ENCODE results near the gene CHST11.
"Not testable (repeated sequence)": the region's sequence is repeated elsewhere in the genome, so short reads cannot be mapped to it uniquely, and the experiment has no call there.

The CHST11 gene

DNA sequence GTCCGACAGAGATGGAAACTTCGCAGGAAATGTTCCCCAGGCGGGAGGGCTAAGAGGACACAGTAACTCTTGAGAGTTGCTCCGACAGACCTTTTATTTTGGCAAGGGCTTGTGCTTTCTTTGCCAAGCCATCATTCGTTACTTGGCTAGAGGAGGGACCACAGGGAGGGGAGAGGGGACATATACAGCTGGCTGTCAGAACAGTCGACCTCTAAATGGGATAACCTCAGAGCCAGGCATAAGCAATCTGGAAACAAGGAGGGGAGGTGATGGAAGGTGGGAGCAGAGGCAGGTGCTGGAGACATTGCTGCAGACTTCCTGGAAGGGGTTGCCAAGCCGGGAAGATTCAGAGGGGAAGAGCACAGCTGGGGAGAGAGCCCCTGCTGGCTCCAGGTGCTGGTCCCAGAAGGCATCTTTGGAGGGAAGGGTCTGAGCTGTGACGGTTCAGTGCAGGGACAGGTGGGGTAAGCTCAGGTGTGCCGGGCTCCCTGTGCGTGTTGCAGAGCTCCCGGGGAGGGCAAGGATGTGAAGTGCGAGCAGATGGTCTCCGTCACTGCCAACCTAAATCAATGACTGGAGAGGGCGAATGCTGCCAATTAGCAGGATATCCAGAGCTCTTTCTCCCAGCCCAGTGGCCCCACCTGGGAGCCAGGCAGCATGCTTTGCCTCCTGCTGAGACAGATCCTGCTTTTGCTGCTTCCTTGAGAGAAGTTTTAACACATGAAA lies 50.1 kb downstream of the CHST11 start:
- DNase-seq: no peak

DNA sequence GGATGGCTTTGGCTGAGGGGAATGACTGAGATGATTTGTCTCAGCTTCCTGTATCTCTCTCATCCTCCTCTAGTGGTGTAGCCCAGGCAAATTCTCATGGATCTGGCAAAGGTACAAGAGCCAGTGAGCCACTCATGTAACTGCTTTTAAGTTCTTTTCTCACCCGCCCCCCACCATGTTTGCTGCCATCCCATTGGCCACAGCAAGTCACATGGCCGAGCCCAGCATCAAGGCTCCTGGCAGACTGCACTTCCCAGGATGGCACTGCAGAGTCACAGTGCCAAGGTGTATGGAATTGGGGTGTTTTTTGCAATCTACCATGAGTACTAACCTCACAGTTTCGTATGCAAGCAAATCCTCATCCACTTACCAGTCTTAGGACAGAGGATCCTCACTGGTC lies 50.9 kb downstream of the CHST11 start:
- DNase-seq: no peak

DNA sequence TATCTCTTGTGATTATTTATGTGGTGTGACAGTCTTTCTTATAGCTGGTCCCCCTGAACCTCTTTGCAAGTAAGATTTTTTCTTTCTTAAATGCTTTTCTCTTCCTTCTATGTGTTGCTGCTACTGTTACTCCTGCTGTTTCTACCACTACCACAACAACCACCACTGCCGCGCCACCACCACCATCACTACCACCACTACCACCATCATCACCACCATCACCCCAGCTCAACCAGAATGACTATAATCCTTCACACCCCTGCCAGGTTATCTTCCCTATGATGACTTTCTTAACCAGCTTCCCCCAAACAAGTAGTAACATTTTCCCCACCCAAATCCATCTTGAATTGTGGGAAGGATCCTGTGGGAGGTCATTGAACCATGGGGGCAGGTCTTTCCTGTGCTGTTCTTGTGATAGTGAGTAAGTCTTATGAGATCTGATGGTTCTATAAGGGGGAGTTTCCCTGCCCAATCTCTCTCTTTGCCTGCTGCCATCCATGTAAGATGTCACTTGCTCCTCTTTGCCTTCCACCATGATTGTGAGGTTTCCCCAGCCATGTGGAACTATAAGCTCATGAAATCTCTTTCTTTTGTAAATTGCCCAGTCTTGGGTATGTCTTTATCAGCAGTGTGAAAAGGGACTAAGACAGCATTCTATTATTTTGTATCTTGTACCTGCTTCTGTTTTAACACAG lies 52.2 kb downstream of the CHST11 start:
- no peak for DNase-seq

DNA sequence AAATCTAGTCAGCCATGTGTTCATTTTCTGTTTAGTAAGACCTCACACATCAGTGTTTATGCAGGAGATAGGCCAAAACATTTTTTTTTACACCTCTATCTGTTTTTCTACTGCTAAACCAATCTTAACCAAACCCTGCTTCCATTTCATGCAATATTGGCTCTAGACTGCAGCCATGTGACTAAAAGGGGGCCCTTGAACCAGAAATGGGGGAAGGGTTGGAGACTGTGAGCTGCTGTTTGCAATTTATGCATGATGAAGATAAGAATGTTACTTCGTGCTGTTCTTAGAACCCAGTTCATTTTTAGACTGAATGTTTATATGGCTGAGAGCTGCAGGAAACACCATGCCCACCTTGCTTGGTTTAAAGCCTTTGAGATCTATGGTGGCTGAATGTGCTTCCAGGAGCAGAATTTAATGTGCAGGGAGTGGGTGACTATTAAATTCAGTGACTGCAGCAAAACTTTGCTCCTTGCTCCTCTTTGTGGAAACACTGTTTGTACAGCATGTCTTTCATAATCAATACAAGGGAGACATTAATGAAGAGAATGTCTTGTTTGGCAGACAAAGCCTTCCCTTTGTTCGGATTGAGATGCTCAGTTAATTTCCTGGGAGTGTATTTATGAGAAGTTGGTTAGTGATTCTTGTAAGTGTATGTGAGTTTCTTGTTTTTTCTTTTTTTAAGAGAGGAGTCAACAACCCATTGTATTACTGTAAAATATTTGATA lies 53.6 kb downstream of the CHST11 start:
- DNase-seq: no peak

DNA sequence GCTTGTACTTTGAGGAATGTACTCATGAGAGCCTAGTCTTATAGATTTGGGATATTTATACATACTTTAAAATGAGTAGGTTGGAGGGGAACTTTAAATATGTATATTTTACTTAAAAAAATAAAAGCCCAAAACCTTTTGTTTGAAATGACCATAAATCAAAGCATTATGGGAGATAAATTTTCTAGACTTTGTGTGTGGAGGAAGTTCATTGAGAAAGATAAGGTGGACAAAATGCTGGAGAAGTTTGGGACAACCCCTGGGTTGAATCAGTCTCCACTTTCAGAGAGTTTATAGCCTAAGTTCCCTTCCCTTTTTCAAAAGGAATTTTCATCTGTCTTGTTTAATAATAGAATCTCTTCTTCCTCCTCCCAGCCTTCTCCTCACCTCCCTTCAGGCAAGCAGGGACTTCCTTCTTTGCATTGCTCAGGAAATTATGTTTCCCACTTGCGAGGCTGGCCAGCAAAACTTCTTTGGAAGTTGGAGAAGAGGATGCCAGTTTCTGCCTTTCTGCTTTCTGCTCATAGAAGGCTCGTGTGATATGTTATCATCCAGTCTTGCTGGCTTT lies 54.2 kb downstream of the CHST11 start:
- no peak for DNase-seq

DNA sequence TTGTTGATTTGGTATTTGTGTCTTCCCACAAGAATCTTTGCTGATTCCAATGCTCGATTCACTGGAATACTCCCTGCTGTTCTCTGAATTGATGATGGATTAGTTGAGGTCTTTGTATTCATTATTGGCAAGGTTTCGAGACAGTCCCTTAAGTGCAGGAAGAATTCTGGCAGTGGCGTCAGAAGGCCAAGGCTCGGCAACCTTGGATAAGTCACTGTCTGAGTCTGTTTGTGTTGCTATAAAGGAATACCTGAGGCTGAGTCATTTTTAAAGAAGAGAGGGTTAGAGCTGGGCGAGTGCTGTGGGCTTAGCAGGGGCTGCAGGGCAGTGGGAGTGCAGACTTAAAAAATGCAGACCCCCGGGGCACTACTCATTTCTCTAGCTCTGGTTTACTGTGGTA lies 56.9 kb downstream of the CHST11 start:
- no peak for DNase-seq

DNA sequence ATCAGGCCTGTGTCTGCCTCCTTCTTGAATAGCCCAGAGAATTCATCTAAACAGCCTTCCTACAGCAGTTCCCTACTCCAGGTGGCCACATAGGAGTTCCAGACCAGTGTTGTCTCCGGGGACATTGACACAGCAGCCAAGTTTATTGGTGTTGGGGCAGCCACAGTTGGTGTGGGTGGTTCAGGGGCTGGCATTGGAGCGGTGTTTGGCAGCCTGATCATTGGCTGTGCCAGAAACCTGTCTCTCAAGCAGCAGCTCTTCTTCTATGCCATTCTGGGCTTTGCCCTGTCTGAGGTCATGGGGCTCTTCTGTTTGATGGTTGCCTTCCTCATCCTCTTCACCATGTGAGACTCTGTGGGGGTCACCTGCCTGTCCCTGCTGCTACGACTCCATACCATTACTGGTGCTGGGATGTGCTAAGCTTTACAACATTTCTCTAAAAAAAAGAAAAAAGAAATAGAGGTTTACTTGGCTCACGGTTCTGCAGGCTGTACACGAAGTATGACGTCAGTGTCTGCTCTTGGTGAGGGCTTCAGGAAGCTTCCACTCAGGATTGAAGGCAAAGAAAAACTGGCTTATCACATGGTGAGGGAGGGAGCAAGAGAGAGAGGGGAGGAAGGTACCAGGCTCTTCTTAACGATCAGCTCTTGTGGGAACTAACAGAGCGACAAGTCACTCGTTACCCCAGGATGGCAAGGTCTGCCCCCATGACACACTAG lies 57.5 kb downstream of the CHST11 start:
- DNase-seq: no peak

DNA sequence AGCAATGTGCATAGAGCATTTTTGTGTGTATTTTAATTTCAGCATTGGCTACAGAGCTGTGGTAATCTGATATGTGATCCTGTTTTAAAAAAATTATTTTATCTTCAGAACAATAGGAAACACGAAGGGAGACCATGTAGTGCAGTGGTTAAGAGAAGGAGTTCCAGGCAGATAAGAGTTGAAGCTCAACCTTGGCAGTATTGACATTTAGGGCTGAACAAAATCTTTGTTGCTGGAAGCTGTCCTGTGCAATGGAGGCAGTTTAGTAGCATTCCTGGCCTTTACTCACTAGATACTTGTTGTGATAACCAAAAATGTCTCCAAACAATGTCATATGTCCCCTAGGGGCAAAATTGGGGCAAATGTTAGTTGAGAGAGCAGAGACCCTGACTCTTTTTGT lies 59.2 kb downstream of the CHST11 start:
- DNase-seq: no peak

DNA sequence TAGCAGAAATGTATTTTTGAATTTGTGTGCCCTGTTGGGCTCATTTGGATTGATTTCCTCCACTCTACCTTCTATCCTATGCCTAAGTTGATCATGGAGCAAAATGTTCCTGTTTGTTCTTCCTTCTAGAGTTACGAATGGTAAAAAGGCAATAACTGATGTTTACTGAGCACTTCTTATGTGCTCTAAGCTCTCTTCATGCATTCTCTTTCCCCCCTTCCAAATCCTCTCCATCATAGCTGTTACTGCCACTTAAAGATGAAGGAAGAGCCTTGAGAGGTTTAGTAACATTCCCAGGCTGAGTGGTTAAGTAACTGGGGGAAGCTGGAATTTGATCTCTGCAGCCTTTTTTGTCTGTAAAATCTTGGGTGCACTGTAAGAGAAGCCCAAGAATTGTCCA lies 60.1 kb downstream of the CHST11 start:
- DNase-seq: no peak

DNA sequence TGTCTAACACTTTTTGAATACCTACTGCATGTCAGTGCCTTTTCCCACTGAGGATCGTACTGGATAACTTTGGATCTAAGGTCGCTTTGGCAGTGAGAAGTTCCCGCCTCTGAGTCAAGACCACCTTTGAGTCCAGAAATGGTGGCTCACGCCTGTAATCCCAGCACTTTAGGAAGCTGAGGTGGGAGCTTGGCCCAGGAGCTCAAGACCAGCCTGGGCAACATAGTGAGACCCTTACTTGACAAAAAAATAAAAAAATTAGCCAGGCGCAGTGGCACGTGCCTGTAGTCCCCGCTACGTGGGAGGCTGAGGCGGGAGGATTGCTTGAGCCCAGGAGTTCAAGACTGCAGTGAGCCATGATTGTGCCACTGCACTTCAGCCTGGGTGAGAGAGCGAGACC lies 61.1 kb downstream of the CHST11 start:
- no peak for DNase-seq

DNA sequence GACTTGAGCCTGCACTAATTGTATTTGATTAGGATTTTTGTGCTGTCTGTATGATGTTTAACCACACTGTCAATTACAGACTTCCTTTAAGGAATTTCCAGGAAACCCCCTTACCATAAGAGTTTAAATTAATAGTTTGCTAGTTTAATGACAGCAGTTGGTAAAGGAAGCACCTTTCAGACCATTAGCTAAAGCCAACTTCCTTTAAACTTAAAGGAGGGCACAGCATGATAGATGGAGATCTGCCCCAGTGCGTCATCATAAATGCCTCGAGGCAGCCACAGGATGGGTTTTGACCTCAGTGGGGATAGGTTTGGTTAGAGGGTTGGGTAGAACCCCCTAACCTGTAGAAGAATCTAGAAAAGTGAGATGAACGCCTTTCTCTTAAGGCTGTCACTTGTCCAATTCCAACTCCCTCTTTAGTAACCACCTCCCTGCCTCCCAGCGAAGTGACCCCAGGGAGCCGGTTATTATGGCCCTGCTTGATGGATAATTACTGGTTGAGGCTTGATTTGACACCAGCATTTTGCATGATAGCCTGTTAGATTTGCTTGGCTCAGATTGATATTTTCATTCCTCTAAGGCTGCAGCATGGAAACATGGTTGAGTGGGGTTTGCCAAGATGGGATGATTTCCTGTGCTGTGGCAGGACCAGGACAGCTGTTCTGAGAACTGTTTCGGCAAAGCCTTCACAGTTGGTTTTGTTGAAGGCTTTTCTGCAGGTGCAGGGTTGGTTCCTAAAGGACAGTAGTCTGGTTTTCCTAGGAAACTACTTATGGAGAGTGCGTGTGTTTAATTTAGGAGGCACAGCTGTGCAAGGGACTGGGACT lies 62.7 kb downstream of the CHST11 start:
- peak; percentile 45 for DNase-seq

DNA sequence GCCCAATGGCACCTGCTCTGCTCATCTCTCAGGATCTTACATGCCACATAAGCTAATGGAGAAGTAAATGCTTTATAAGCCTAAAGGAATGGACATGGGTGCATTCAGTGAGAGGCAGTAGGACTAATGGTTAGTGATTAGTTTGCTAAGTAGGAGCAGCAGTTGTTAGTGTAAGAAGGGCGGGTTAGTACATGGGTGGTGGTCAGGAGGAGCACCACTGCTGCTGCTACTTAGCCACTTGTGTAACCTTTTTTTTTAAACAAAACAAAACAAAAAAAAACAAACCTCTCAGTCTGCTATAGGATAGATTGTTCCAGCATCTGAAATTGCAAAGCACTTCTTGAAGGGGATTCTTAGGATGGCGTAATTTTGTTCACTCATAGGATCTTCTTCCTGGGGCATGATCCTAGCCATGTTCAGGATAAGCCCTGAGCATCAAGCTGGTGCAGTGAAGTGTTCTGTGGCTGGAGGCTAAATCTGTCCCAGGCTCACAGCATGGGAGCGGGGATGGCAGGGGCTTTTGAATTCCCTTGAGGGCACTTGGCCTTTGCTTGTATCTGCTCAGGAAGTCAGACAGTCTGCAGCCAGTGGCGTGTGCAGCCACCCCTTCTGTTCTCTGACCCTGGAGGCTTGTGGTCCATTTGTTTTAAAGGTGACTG lies 63.6 kb downstream of the CHST11 start:
- DNase-seq: no peak

DNA sequence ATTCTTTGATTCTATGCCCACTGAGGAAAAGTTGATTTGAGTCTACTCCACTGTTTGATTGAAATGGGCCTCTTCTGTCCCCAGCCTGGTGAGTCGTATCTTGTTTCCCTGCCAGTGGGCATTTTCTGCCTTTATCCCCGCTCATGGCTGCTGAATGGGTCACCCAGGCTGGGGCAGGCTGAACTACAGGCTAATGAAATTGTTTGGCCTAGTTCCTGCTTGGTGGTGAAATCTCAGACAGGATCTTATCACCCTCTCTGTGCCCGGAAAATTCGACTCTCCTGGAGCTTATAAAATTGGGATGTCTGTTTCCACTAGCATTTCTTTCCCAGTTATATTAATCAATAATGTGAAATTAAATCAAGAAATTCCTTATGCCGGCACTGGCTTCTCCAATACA lies 65.0 kb downstream of the CHST11 start:
- no peak for DNase-seq

DNA sequence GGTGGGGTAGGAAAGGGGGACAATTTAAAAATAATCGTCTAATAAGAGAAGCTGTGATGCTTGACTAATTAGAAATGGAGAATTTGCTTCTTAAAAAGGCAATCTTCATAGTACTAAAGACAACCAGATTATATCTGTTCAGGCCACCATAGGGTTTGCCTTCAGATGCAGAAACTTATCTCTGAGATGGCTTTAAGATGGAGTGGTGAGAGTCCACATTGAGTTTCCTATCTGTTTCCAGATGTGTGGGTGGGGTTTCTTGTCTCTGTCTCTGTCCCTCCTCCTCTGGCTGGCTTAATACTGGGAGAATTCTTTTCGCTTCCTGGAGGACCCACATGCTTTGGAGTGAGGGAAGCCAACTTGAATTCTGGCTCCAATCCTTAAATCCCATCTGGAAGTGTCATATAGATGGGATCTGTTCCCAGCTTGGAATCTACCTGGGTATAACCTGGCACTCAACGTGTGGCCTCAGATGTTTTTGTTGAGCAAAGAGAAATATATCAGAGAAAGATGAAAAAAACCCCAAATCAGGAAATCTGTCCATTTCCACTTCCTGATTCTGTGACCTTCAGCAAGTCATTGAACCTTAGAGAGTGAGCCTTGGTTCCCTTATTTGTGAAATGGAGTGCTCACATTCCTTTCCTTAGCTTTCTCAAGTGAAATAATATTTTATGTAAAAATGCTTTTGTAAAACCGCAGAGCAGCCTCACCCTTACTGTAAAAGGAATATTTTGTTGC lies 66.4 kb downstream of the CHST11 start:
- no peak for DNase-seq

DNA sequence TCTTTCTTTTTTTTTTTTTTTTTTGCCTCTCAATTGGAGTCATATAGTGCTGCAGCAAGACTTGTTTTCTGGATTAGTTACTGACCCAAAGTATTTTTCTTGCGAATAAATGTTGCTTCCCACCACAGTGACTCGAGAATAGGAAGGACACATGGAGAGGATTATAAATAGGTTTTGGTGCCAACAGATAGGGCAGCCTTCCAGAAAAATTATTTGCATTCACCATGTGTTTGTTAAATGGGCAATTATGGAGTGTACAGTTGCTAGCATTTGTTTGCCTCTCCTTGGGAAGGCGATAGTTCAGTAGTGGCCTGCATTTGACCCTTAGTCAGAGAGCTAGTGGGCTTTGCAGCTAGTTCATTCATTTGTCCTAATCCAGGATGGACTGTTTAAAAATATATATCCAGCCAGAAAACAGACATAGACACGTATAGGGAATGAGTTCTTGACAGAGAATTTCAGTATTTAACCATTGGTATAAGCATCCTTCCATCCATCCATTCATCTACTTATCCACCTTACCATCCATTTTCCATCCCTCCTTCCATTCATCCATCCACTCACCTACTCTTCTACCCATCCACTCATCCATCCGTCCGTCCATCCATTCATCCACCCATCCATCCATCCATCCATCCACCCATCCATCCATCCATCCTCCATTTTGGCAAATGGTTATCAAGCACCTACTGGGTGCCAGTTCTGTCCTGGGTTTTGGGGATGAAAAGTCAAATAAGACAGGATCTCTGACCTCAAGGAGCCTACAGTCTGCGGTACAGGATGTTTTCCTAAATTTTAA lies 67.5 kb downstream of the CHST11 start:
- DNase-seq: no peak

DNA sequence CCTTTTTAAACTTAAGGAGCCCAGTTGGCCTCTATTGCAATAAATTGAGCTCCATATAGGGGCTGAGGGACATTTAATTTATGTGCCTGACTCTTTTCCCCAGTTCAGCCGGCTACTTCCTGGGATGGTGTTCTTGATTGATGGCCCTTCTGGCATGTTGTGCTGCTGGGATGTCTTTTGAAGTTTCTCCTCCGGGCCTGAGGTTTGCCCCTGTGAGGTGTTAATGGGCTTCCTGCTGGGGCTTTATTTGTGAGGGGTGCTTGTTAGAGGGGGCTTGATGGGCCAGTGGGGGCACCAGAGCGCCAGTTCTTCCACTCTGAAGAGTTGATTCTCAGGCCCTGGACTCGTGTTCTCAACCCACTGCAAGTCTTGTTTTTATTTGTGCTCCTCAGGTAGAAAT lies 69.6 kb downstream of the CHST11 start:
- DNase-seq: no peak

DNA sequence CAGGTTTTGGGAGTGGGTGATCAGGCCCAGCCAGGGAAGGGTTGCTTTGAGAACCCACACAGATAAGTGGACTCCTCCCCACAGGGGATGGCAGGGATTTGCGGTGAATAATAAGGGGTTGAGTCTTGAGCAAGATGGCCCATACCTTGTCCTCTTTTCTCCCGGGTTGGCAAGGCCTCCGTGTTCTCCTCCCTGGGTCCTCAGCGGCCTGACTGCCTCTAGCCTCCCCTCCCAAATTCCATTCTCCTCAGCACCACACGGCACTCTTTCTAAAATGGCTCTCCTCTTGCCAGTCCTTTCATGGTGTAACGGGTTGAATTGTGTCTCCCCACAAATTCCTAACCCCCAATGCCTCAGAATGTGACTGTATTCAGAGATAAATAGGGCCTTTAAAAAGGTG lies 70.0 kb downstream of the CHST11 start:
- no peak for DNase-seq

DNA sequence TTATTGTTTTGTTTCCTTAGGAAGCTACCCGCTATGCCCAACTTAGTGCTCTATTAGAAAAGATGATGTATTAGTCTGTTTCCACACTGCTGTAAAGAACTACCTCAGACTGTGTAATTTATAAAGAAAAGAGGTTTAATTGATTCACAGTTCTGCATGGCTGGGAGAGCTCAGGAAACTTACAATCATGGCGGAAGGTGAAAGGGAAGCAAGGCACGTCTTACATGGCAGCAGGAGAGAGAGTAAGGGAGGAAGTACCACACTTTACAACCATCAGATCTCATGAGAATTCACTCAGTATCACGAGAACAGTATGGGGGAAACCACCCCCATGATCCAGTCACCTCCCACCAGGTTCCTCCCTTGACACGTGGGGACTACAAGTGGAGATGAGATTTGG lies 70.9 kb downstream of the CHST11 start:
- not testable (repeated sequence) for DNase-seq

DNA sequence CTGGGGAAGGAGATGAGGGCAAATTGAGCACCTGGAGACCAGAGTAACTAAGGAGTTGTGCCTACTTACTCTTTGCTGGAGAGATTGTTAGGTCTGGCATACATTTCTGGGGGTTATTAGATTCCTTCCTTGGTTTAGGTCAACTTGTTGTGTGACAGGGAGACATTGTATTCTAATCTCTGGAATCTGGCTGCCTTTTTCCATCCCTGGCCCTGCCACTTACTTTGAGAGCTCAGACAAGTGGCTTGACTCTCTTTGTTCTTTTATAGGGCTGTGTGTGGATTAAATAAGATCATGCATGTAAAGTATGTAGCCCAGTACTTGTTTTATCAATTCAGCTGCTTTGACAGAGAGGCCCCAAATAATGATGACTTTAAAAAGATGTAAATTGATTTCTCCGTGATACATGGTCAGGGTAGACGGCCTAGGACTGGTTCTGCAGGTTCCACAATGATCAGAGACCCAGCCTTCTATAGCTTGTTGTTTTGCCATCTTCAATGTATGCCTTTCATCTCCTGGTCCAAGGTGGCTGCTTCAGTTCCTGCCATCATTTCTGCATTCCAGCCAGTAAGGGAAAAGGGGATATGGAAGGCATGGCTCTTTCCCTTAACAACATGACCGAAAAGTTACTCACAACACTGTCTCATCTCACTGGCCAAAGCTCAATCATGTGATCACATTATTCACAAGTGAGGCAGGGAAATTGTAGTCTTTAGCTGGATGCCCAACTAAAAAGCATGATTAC lies 72.6 kb downstream of the CHST11 start:
- no peak for DNase-seq

All from CD4-positive, alpha-beta T cell treated with Interleukin-10 for 1 hour (primary cell).